GM18517 (cell line): Measurements from ENCODE around the gene SLC66A3.
"Not testable (repeated sequence)": the region's sequence is repeated elsewhere in the genome, so short reads cannot be mapped to it uniquely, and the experiment has no call there.

Experiments used
- ATAC-seq: cut with Tn5 transposase; IDR thresholded peaks from one replicate; pipeline ENCODE4 v1.9.1; 2021; ENCODE audit warnings: mild to moderate bottlenecking, moderate library complexity; ENCODE audit not compliant: unreplicated experiment

Gene SLC66A3

DNA sequence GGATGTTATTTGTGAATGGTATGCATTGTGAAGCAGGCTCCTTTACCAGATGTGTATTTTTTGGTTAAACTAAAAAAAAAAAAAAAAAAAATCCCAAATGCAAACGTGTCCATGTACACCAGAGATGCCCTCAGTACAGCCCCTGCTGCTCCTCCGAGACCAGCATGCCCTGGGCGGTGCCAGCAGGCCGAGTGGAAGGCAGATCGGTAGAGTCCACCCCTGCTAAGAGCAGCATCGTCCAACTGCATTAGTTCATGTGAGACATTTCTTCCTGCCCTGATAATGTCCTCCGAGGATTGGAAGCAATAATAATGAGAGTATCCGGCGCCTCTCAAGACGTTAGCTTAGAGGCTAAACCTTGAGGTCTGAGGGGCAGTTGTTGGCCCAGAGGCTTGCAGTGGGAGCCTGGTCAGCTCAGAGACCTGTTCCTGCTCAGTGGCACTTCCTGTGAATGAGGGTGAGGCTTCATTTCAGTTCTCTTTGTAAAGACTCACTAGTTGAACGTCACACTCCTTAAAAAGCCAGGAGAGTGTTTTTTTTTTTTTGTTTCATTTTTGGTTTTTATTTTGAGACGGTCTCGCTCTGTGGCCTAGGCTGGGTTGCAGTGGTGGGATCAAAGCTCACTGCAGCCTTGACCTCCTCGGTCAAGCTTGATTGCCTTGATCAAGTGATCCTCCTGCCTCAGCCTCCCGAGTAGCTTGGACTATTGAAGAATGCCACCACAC lies 5.6 kb downstream of the SLC66A3 start:
- peak; percentile 80 for ATAC-seq

- ATAC-seq, result no peak
Observed at GRCh38 chr2:11161747-11162146, 6.5 kb downstream of the SLC66A3 start.

DNA sequence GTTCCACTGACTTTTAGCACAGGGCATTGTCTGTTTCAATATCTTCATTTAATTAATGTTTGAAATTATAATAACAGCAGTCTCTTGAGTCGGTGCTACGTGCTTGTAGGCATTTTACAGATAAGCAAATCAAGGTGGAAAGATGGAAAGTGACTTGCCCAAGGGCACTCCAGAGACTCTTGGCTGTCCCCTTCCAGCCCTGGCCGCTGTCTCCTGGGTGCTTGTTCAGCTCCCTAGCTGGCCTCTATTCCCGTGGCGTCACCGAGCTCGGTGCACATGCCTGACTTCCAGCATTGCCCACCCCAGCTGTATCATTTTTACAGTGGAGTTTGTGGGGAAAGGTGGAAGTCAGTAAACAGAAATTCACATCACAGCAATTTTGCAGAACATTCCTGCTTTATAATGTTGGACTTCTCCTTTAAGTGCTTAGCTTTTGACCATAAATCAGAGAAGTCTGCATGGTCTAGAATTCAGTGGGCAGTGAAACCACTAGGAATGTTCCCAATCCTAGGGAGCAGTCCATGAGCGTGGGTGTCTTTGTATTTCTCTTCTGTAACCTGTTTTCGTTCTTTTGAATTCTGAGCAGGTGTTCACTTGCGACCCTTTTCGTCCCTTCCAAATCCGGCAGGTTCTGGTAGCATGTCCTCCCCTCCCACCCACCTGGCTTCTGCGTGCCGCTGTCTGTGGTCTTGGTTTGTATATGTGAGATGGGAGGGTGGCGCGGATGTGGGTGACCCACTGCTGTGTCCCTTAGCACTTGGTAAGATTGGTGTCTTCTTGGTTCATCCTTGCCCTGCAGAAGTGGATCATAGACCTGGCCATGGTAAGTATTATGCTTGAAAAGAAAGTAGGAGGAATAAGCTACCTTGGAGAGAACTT lies 8.4 kb downstream of the SLC66A3 start:
- no peak for ATAC-seq

- ATAC-seq, result not testable (repeated sequence)
Observed at GRCh38 chr2:11165046-11165445, 9.8 kb downstream of the SLC66A3 start.

- no peak for ATAC-seq
Observed at GRCh38 chr2:11166476-11166875, 11.2 kb downstream of the SLC66A3 start.

GRCh38 chr2:11168488-11168887 lies 13.2 kb downstream of the SLC66A3 start:
- no peak for ATAC-seq

- ATAC-seq, result no peak
Observed at GRCh38 chr2:11169333-11169732, 14.1 kb downstream of the SLC66A3 start.

DNA sequence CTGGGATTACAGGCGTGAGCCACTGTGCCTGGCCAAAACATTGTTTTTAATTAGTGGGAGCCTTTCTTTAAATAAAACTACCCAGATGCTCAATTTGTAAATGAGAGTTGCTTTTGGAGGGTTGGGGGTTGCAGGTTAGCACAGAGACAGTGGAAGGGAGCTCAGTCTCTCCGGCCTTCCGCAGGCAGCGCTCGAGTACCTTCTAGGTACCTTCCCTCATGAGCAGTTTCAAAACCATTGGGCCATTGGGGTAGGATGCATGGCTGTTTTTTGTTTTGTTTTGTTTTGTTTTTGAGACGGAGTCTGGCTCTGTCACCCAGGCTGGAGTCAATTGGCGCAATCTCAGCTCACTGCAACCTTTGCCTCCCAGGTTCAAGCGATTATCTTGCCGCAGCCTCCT lies 19.0 kb downstream of the SLC66A3 start:
- no peak for ATAC-seq

GRCh38 chr2:11175293-11175795 lies 20.1 kb downstream of the SLC66A3 start:
- ATAC-seq, result no peak

DNA sequence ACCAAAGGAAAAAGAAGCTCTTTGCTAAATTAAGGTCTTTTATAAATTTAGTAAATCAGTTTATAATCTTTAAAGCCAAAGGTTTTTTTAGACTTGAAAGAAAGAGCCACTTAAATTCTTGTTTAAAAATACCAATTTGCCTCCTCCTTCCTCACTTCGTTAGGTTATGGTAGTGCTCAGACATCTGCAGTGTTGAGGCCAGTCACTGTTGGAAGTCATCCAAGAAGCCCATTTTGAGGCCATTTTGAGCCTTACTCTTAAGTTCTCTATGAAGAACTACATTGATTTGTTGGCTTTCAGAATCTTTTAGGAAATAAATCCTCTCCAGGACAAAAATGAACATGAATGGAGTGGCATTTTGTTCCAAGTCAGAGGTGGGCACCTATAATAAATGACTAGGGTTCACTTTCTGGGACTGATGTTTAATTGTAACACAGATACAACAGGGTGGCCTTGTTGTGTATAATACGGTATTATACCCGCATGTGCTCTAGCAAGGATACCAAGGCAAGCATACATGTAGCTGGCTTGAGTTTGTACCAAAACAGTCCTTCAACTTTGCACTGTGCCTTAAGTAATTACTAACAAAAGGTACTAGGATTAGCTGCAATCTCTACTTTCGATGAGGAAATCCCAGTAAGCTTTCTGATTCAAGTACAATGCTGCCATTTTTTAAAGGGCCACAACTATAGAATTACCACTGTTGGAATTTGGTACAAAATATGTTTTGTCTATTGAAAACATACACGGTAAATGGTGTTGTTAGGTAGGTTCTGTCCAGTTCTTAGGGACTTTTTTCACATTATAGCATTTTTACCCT lies 22.8 kb downstream of the SLC66A3 start:
- no peak for ATAC-seq

DNA sequence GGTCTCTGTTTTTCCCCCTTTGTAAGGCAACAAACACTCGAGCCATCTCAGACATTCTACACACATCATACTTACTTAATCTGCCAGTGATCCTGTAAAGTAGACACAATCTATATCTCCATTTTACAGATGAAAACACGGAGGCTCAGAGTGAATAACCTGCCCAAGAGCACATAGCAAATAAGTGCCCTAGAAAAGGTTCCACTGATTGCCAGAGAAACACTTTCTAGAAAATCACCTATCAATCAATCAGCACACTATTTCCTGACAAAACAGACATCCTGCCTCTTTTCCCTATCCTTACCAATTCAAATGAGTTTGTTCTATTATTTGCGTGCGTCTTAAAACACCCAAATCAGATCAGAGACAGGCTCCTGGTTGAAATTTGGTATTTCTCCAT lies 23.9 kb downstream of the SLC66A3 start:
- no peak for ATAC-seq

GRCh38 chr2:11179899-11180298 lies 24.6 kb downstream of the SLC66A3 start:
- ATAC-seq, result no peak

GRCh38 chr2:11180653-11181052 lies 25.4 kb downstream of the SLC66A3 start:
- ATAC-seq, result no peak

- ATAC-seq, result no peak
Observed at GRCh38 chr2:11182951-11183350, 27.7 kb downstream of the SLC66A3 start.

- ATAC-seq, result no peak
Observed at GRCh38 chr2:11186145-11186544, 30.9 kb downstream of the SLC66A3 start.

DNA sequence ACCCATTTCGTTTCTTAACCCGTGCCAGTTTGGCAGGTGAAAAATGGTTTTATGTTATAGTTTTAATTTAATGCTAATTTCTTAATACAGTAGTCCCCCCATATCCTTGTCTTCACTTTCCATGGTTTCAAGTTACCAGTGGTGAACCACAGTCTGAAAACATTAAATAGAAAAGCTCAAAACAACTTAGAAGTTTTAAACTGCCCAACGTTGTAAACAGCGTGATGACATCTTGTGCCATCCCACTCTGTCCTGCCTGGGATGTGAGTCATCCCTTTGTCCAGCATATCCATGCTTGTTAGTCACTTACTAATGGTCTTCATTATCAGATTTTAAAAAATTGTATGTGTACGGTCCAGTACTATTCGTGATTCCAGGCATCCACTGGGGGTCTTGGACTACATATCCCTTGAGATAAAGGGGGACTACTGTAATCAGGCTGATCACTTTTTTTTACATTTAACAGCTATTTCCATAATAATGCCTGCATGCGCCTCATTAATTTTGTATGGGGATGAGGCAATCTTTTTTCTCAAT lies 31.9 kb downstream of the SLC66A3 start:
- ATAC-seq, result no peak

DNA sequence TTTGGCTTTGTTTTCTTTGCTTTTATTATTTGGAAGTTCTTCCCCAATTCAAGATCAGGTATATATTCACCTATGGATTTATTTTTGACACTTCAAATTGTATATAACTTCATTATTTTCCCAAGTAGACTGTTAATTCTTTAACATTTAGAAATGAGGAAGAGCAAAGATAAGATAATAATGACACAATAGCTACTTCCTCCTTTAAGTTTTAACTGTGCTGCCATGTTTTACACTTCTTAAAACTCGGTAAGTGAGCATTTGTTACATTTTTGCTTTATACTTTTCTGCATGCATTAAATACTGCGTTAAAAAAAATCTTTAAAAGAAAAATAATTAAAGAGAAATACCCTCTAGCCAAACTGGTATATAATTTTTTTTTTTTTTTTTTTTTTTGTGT lies 32.5 kb downstream of the SLC66A3 start:
- ATAC-seq, result no peak

DNA sequence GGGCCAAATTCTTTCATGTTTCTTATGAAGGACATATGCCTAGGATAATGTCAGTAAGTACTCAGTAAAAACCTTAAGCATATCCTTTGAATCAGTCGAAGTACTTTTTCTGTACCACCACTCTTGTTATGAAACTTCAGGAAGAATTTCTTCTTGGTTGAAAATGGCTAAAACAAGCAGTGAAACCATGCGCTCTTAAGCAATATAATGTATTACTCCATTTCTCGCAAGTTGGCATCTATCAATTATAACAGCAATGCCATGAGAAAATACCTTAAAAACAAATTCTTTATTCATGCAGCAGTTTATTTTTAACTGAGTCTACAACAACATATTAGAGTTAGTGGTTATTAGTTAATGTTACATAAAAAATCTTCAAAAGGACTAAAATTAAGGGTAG lies 41.0 kb downstream of the SLC66A3 start:
- ATAC-seq, result no peak

DNA sequence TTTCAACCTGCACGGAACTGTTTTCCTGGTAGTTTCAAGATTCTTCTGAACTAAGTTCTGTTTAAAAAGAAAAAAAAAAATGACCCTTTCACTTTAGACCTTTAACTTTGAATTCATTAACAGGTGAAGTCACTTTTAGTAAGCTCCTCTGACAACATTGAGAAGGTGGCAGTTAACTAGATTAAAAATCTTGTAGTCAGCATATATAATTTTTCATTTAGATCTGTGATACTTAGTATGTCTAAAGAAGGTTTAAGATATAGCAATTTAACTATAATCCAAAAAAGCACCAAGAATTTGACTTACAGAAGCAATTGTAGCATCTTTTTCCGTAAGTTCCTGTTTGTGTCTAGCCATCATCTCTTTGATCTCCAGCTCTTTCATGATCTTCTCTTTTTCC lies 45.4 kb downstream of the SLC66A3 start:
- ATAC-seq, result no peak

DNA sequence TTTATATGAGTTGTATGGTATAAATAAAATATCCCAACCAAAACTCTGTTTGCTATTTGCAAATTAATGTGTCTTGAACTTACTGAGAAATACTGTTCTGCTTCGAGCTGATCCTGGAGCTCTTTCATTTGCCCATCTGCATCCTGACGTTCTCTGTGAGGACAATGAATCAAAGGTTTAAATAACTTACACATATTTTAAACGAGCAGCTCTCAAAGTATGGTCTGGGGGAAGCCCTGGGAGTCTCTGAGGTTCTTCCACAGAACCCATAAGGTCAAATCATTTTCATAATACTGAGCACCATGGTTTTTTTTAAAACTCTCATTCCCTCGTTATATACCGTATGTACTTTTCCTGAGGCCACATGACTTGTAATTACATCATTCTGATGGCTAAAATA lies 46.7 kb downstream of the SLC66A3 start:
- ATAC-seq, result no peak

DNA sequence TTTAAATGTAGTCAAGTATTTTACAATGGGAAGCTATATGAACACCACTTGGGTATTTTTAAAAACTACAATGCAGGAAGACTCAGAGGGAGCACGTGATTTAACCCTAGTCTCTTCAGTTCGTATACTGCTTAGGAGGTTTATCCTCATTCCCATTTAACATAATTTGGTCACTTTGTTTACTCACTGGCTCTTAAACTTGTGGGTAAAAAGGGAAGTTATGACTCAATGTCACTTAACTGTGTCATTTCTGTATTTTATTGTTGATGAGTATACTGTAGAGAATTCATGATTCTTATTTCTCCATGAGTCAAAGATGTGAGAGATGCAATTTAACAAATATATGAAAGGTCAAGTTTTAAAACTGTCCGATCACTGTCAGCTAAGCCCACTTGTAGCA lies 48.2 kb downstream of the SLC66A3 start:
- peak; percentile 59 for ATAC-seq
